Kidney epithelial cell (primary cell): ENCODE data around the gene ADPRHL1. TPM values are rescaled to one million over a fixed set of nuclear protein-coding genes. Genes with fewer than 3 reads are reported as not detected.

ENCODE experiments used
- DNase-seq: peaks from one replicate; pipeline ENCODE4 v3.0.0-alpha.2; 2010; ENCODE audit warnings: low read depth
- H3K27me3 ChIP-seq: 2 replicates; pipeline ENCODE4 v1.6.0; 2011; ENCODE audit warnings: low read length; ENCODE audit not compliant: control insufficient read depth, insufficient read depth
- H3K36me3 ChIP-seq: 2 replicates; pipeline ENCODE4 v1.5.1; 2011; ENCODE audit warnings: low read length; ENCODE audit not compliant: control insufficient read depth, insufficient read depth
- H3K4me3 ChIP-seq: 2 replicates; pipeline ENCODE4 v1.5.1; 2011; ENCODE audit warnings: low read depth, mild to moderate bottlenecking, control low read depth, low read length
- total RNA-seq: library from RNA; depleted of rRNA; stranded (reverse); fragments of >200 nt; gene quantifications from 2 replicates; pipeline ENCODE4 v1.2.3, GENCODE V29; 2015
- TF ChIP-seq, protein P1 (sequence below): IDR thresholded peaks from 2 replicates; pipeline ENCODE4 v1.5.1; 2011; ENCODE audit warnings: mild to moderate bottlenecking, moderate library complexity, low read length, control low read depth, inconsistent platforms; ENCODE audit not compliant: insufficient read depth, poor library complexity, severe bottlenecking

The ADPRHL1 gene
- total RNA-seq: 0.75 and 0.84 TPM in 2 replicates

GRCh38 chr13:113452942-113453901 is at the start of gene ADPRHL1:
ADPRHL1 (minus strand) TSS chr13:113453488; CDS start chr13:113453437, 51 bp downstream.
- no peak within 1 kb of the TSS for H3K4me3 ChIP-seq
- no peaks in the 10 kb centered on the region for H3K27me3 ChIP-seq
- TF ChIP-seq, protein P1, sequence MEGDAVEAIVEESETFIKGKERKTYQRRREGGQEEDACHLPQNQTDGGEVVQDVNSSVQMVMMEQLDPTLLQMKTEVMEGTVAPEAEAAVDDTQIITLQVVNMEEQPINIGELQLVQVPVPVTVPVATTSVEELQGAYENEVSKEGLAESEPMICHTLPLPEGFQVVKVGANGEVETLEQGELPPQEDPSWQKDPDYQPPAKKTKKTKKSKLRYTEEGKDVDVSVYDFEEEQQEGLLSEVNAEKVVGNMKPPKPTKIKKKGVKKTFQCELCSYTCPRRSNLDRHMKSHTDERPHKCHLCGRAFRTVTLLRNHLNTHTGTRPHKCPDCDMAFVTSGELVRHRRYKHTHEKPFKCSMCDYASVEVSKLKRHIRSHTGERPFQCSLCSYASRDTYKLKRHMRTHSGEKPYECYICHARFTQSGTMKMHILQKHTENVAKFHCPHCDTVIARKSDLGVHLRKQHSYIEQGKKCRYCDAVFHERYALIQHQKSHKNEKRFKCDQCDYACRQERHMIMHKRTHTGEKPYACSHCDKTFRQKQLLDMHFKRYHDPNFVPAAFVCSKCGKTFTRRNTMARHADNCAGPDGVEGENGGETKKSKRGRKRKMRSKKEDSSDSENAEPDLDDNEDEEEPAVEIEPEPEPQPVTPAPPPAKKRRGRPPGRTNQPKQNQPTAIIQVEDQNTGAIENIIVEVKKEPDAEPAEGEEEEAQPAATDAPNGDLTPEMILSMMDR: no peak
- H3K36me3 ChIP-seq: peaks cover 2% of the 10 kb centered on the region
- DNase-seq: no peak

- DNase-seq: no peak
- H3K36me3 ChIP-seq: peaks cover 3% of the 10 kb centered on the region
- TF ChIP-seq, protein P1: no peak
- no peak overlapping the region for H3K4me3 ChIP-seq
- no peaks in the 10 kb centered on the region for H3K27me3 ChIP-seq
Measured at GRCh38 chr13:113502686-113503085, 49.4 kb upstream of the ADPRHL1 start.

DNA sequence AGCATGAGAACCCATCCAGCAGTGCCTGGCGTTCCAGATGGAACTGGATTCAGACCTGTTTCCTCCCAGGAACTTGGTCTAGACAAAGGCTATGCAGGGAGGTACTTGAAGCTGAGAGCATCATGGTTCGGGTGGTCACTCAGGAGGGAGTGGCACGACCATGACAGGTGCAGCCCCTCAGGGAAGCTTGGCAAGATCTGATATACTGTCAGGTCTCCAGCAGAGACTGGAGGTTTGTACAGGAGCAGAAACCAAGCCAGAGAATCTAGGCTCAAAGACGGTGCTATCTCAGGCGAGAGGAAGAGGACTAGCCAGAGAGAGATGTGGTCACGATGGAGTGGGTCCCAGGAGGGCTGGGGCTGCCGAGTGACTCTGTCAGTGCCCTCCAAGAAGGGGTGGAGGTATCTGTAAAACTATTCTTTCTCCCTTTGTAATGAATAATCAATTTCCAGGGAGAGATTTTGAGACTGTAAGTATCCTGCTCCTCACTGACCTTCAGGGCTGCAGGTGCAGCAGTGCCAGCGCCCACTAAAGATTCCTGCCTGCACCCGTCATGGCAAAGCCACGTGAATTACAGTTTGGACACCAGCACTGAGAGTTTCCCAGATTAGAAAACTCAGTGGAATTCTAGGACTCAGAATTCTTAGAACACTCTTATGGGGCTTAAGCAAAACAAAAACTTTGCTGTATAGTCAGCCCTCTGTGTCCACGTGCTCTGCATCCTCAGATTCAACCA is 47.4 kb upstream of the ADPRHL1 start:
- Histone ChIP-seq H3K4me3 (no peak overlapping the region), H3K27me3 (no peaks in the 10 kb centered on the region), H3K36me3 (peaks cover 5% of the 10 kb centered on the region)
- no peak for DNase-seq
- TF ChIP-seq, protein P1: no peak

- TF ChIP-seq, protein P1: no peak
- H3K27me3 ChIP-seq: no peaks in the 10 kb centered on the region
- H3K4me3 ChIP-seq: no peak overlapping the region
- H3K36me3 ChIP-seq: peaks cover 5% of the 10 kb centered on the region
- no peak for DNase-seq
Measured at GRCh38 chr13:113499936-113500335, 46.6 kb upstream of the ADPRHL1 start.

DNA sequence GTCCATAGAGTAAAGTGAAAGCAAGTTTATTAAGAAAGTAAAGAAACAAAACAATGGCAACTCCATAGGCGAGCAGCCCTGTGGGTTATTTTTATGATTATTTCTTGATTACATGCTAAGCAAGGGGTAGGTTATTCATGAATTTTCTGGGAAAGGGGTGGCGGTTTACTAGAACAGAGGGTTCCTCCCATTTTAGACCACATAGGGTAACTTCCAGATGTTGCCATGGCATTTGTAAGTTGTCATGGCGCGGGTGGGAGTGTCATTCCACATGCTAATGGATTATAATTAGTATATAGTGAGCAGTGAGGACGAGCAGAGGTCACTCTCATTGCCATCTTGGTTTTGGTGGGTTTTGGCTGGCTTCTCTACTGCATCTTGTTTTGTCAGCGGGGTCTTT is 45.6 kb upstream of the ADPRHL1 start:
- Histone ChIP-seq H3K27me3 (no peaks in the 10 kb centered on the region), H3K4me3 (no peak overlapping the region), H3K36me3 (peaks cover 7% of the 10 kb centered on the region)
- TF ChIP-seq, protein P1: no peak
- DNase-seq: no peak
